HCT116 (cell line): Measurements from ENCODE around the gene NOP53.
"Not testable (repeated sequence)": the region's sequence is repeated elsewhere in the genome, so short reads cannot be mapped to it uniquely, and the experiment has no call there.

Source experiments
- EGR1 ChIP-seq: IDR thresholded peaks from 2 replicates; pipeline ENCODE4 v1.6.1; 2012; ENCODE audit warnings: low read depth
- EZH2phosphoT487 ChIP-seq: fragments of 200-600 bp; IDR thresholded peaks from 2 replicates; pipeline ENCODE4 v1.6.1; 2018; ENCODE audit warnings: antibody characterized with exemption, borderline replicate concordance
- POLR2A ChIP-seq: IDR thresholded peaks from 2 replicates; pipeline ENCODE4 v1.7.0; 2011; ENCODE audit warnings: borderline replicate concordance; ENCODE audit not compliant: insufficient read depth, insufficient read length; ENCODE audit errors: extremely low read depth
- RAD21 ChIP-seq: IDR thresholded peaks from 2 replicates; pipeline ENCODE4 v1.6.1; 2012; ENCODE audit warnings: low read depth, mild to moderate bottlenecking
- SIN3A ChIP-seq: IDR thresholded peaks from 2 replicates; pipeline ENCODE4 v1.6.1; 2012; ENCODE audit warnings: low read depth
- ZNF274 ChIP-seq: fragments of 200-500 bp; sonication (Bioruptor generic); IDR thresholded peaks from 2 replicates; pipeline ENCODE4 v1.6.1; 2014; ENCODE audit warnings: mild to moderate bottlenecking, low read depth, low read length, inconsistent platforms
- TF ChIP-seq, protein P1 (sequence below): IDR thresholded peaks from 2 replicates; pipeline ENCODE4 v1.6.1; 2012; ENCODE audit warnings: low read depth

DNA sequence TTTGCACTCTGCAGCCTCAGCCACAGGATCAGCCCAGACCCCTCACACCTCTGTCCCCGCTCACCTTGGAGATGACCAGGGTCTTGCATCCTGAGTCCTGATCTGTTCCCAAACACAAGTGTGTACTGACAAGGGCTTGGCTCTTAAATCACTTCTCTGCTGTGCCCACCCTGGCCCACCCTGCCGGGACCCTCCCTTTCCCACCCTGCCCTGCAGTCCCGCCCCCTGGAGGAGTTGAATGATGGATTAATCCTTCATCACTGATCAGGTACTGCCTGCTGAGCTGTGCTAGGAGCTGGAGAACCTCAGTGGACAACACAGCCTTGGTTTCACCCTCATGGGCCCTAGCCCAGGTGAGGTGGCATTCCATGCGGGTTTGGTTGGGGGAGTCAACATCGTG is 59.1 kb downstream of the NOP53 start, which contains the start of gene TPRX1:
- TF ChIP-seq EZH2phosphoT487, POLR2A, EGR1, SIN3A, ZNF274, RAD21: not testable (repeated sequence)
- TF ChIP-seq, protein P1, sequence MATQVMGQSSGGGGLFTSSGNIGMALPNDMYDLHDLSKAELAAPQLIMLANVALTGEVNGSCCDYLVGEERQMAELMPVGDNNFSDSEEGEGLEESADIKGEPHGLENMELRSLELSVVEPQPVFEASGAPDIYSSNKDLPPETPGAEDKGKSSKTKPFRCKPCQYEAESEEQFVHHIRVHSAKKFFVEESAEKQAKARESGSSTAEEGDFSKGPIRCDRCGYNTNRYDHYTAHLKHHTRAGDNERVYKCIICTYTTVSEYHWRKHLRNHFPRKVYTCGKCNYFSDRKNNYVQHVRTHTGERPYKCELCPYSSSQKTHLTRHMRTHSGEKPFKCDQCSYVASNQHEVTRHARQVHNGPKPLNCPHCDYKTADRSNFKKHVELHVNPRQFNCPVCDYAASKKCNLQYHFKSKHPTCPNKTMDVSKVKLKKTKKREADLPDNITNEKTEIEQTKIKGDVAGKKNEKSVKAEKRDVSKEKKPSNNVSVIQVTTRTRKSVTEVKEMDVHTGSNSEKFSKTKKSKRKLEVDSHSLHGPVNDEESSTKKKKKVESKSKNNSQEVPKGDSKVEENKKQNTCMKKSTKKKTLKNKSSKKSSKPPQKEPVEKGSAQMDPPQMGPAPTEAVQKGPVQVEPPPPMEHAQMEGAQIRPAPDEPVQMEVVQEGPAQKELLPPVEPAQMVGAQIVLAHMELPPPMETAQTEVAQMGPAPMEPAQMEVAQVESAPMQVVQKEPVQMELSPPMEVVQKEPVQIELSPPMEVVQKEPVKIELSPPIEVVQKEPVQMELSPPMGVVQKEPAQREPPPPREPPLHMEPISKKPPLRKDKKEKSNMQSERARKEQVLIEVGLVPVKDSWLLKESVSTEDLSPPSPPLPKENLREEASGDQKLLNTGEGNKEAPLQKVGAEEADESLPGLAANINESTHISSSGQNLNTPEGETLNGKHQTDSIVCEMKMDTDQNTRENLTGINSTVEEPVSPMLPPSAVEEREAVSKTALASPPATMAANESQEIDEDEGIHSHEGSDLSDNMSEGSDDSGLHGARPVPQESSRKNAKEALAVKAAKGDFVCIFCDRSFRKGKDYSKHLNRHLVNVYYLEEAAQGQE: not testable (repeated sequence)
